PC-9 (cell line): ENCODE data around the gene VWA5B2. TPM values are rescaled to one million over a fixed set of nuclear protein-coding genes. Genes with fewer than 3 reads are reported as not detected.

Experiments
- BruUV-seq: library from RNA; stranded (reverse); fragments of 400-500 nt; replicated peaks from 2 replicates; lab custom pipeline; 2021; lab: Mats Ljungman, UMichigan
- CTCF ChIA-PET: fragments of 300-600 bp; sonication (Branson Sonifier 250); formaldehyde crosslinking; loops from one replicate; lab custom pipeline; 2022; ENCODE audit warnings: antibody characterized with exemption; lab: Charles Lee
- POLR2A ChIA-PET: fragments of 300-600 bp; sonication (Branson Sonifier 250); formaldehyde crosslinking; loops from one replicate; lab custom pipeline; 2022; ENCODE audit warnings: antibody characterized with exemption; ENCODE audit not compliant: unreplicated experiment; lab: Charles Lee
- DNase-seq, 2 experiments: peaks; one replicate each; pipeline versions ENCODE4 v3.0.0 to v3.0.0-alpha.2; 2015 to 2022; ENCODE audit warnings: mixed read lengths in 1 of 2
- H2AFZ ChIP-seq: fragments of 200-600 bp; sonication (generic); 2 replicates; pipeline ENCODE4 v1.8.1; 2017; ENCODE audit warnings: antibody characterized with exemption
- H3F3A ChIP-seq: fragments of 200-600 bp; sonication (generic); 2 replicates; pipeline ENCODE4 v1.8.1; 2017; ENCODE audit warnings: antibody characterized with exemption, mild to moderate bottlenecking, low read depth; ENCODE audit not compliant: insufficient read depth
- H3K27ac ChIP-seq: fragments of 200-600 bp; sonication (generic); 2 replicates; pipeline ENCODE4 v1.6.1; 2016; ENCODE audit warnings: mixed run types
- H3K27me3 ChIP-seq: fragments of 200-600 bp; sonication (generic); 2 replicates; pipeline ENCODE4 v1.6.1; 2016; ENCODE audit warnings: low read depth, mixed run types; ENCODE audit not compliant: insufficient read depth
- H3K36me3 ChIP-seq: fragments of 200-600 bp; sonication (generic); 2 replicates; pipeline ENCODE4 v1.6.1; 2016; ENCODE audit warnings: low read depth, mixed run types
- H3K4me1 ChIP-seq: fragments of 200-600 bp; sonication (generic); replicated peaks from 2 replicates; pipeline ENCODE4 v1.6.1; 2016; ENCODE audit warnings: mixed run types; ENCODE audit not compliant: insufficient read depth
- H3K4me2 ChIP-seq: fragments of 200-600 bp; sonication (generic); 2 replicates; pipeline ENCODE4 v1.6.1; 2017; ENCODE audit warnings: mixed run types
- H3K4me3 ChIP-seq: fragments of 200-600 bp; sonication (generic); 2 replicates; pipeline ENCODE4 v1.6.1; 2016; ENCODE audit warnings: mixed run types
- H3K79me2 ChIP-seq: fragments of 200-600 bp; sonication (generic); 2 replicates; pipeline ENCODE4 v1.6.1; 2017; ENCODE audit warnings: low read depth, mixed run types
- H3K9me2 ChIP-seq: fragments of 200-600 bp; sonication (generic); 2 replicates; pipeline ENCODE4 v1.8.1; 2017; ENCODE audit warnings: mild to moderate bottlenecking; ENCODE audit not compliant: insufficient read depth
- H3K9me3 ChIP-seq: fragments of 200-600 bp; sonication (generic); 2 replicates; pipeline ENCODE4 v1.8.1; 2016; ENCODE audit warnings: low read depth; ENCODE audit not compliant: insufficient read depth
- H4K20me1 ChIP-seq: fragments of 200-600 bp; sonication (generic); 2 replicates; pipeline ENCODE4 v1.8.1; 2017; ENCODE audit not compliant: insufficient read depth
- CTCF ChIP-seq: fragments of 200-600 bp; sonication (generic); conservative IDR thresholded peaks from 2 replicates; pipeline ENCODE4 v1.6.1; 2017; ENCODE audit warnings: mixed run types, antibody characterized with exemption, mild to moderate bottlenecking, moderate library complexity
- EZH2 ChIP-seq: fragments of 200-600 bp; sonication (generic); IDR thresholded peaks from 2 replicates; pipeline ENCODE4 v1.8.0; 2017; ENCODE audit warnings: antibody characterized with exemption, low read depth
- intact Hi-C: fragments of 100-400 bp; cut with micrococcal nuclease; formaldehyde crosslinking; loops from one replicate; pipeline ENCODE4 v1.10.0; 2022; ENCODE audit not compliant: unreplicated experiment
- total RNA-seq: library from RNA; stranded (reverse); gene quantifications from 2 replicates; pipeline ENCODE4 v1.2.3, GENCODE V29; 2021

The VWA5B2 gene
- total RNA-seq, 1 experiment from 2014 or later: 0.76 TPM

- Histone ChIP-seq H2AFZ (no peak overlapping the region), H3K9me2 (no peaks in the 10 kb centered on the region), H3K4me1 (no peaks in the 10 kb centered on the region), H3K36me3 (no peaks in the 10 kb centered on the region), H3K27ac (no peak overlapping the region), H3K9me3 (no peaks in the 10 kb centered on the region), H3K79me2 (no peaks in the 10 kb centered on the region), H3F3A (no peaks in the 10 kb centered on the region), H3K4me3 (no peak overlapping the region), H3K27me3 (peaks cover 27% of the 10 kb centered on the region), H3K4me2 (no peak overlapping the region), H4K20me1 (no peaks in the 10 kb centered on the region)
- ChIA-PET CTCF (no interaction called here), POLR2A (interaction anchor here (0.7 kb wide), 2 partner anchors 9 to 27 kb away, joined by 3 to 4 read pairs; no protein-coding TSS in a partner anchor)
- intact Hi-C loops: no loop called here
- TF ChIP-seq EZH2 (no peak), CTCF (no peak)
- no peak for DNase-seq
- BruUV-seq: no TSS peak
These were observed 25.9 kb upstream of the VWA5B2 start for GRCh38 chr3:184203526-184203925.

- H3K36me3 ChIP-seq: no peaks in the 10 kb centered on the region
- BruUV-seq: no TSS peak
- CTCF ChIA-PET: no interaction called here
- POLR2A ChIA-PET: no interaction called here
- H3K4me2 ChIP-seq: no peak overlapping the region
- H3K4me3 ChIP-seq: no peak overlapping the region
- H4K20me1 ChIP-seq: no peaks in the 10 kb centered on the region
- no peaks in the 10 kb centered on the region for H3K9me2 ChIP-seq
- TF ChIP-seq EZH2 (no peak), CTCF (no peak)
- no peaks in the 10 kb centered on the region for H3F3A ChIP-seq
- no peak overlapping the region for H3K27ac ChIP-seq
- no peak overlapping the region for H2AFZ ChIP-seq
- no peaks in the 10 kb centered on the region for H3K79me2 ChIP-seq
- peaks cover 27% of the 10 kb centered on the region for H3K27me3 ChIP-seq
- H3K4me1 ChIP-seq: no peaks in the 10 kb centered on the region
- DNase-seq: no peak
- no peaks in the 10 kb centered on the region for H3K9me3 ChIP-seq
- intact Hi-C loops: no loop called here
These were observed 20.1 kb upstream of the VWA5B2 start for GRCh38 chr3:184209146-184209923.

GRCh38 chr3:184211297-184211696 is 18.1 kb upstream of the VWA5B2 start:
- H3F3A ChIP-seq: no peaks in the 10 kb centered on the region
- no peaks in the 10 kb centered on the region for H3K9me3 ChIP-seq
- POLR2A ChIA-PET: interaction anchor here (0.6 kb wide), 1 partner anchor 27 kb away, joined by 3 read pairs; no protein-coding TSS in a partner anchor
- H3K4me1 ChIP-seq: no peaks in the 10 kb centered on the region
- no peak overlapping the region for H3K27ac ChIP-seq
- H3K27me3 ChIP-seq: peaks cover 18% of the 10 kb centered on the region
- no peak for TF ChIP-seq EZH2
- no peak for TF ChIP-seq CTCF
- H3K9me2 ChIP-seq: no peaks in the 10 kb centered on the region
- H3K4me3 ChIP-seq: no peak overlapping the region
- BruUV-seq: no TSS peak
- H3K79me2 ChIP-seq: no peaks in the 10 kb centered on the region
- H2AFZ ChIP-seq: no peak overlapping the region
- no peaks in the 10 kb centered on the region for H3K36me3 ChIP-seq
- intact Hi-C loops: no loop called here
- DNase-seq: no peak
- H4K20me1 ChIP-seq: no peaks in the 10 kb centered on the region
- H3K4me2 ChIP-seq: no peak overlapping the region
- CTCF ChIA-PET: no interaction called here
